Measurements from ENCODE around the gene ANO10. TPM values are rescaled to one million over a fixed set of nuclear protein-coding genes. Genes with fewer than 3 reads are reported as not detected.
A peak's percentile ranks its signal among the peaks of the same experiment; 100 is the strongest.

Gene ANO10
- total RNA-seq, 3 donors from 2014 or later, result 27.4 to 31.8 (median 28.5) TPM

GRCh38 chr3:43620831-43621655 is 768 bp downstream of the ANO10 start:
- peak; percentile 30 to 60 for DNase-seq (ENCODE audit: low spot score in 2 of 2)
- Histone ChIP-seq H3K36me3 (no peaks in the 10 kb centered on the region), H3K27ac (peak overlapping the region; percentile 80 to 90), H3K4me1 (no peaks in the 10 kb centered on the region), H3K9me3 (no peaks in the 10 kb centered on the region), H3K4me3 (peak overlapping the region; percentile 69 to 75 (median 73)), H3K27me3 (no peaks in the 10 kb centered on the region)
- TF ChIP-seq POLR2A (IDR thresholded peaks at IDR 0.05) (no peak), POLR2AphosphoS5 (IDR thresholded peaks at IDR 0.05) (no peak)
- TF ChIP-seq, protein P1, sequence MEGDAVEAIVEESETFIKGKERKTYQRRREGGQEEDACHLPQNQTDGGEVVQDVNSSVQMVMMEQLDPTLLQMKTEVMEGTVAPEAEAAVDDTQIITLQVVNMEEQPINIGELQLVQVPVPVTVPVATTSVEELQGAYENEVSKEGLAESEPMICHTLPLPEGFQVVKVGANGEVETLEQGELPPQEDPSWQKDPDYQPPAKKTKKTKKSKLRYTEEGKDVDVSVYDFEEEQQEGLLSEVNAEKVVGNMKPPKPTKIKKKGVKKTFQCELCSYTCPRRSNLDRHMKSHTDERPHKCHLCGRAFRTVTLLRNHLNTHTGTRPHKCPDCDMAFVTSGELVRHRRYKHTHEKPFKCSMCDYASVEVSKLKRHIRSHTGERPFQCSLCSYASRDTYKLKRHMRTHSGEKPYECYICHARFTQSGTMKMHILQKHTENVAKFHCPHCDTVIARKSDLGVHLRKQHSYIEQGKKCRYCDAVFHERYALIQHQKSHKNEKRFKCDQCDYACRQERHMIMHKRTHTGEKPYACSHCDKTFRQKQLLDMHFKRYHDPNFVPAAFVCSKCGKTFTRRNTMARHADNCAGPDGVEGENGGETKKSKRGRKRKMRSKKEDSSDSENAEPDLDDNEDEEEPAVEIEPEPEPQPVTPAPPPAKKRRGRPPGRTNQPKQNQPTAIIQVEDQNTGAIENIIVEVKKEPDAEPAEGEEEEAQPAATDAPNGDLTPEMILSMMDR (IDR thresholded peaks at IDR 0.05), result no peak
- intact Hi-C loops (cut with DNase I; ENCODE audit: low total_unique reads), result no loop called here

DNA sequence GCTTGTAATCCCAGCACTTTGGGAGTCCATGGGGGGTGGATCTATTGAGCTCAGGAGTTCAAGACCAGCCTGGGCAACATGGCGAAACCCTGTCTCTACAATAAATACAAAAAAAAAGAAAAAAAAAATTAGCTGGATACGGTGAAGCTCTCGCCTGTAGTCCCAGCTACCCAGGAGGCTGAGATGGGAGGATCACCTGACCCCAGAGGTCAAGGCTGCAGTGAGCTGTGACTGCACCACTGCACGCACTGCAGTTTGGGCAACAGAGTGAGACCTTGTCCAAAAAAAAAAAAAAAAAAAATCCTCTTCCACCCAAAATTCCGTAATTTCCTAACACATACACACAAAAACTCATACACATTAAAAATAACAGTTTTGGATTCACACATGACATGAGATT is 2.2 kb downstream of the ANO10 start:
- DNase-seq (ENCODE audit: low spot score in 2 of 2), result no peak
- TF ChIP-seq, protein P1 (IDR thresholded peaks at IDR 0.05), result no peak
- TF ChIP-seq POLR2AphosphoS5 (IDR thresholded peaks at IDR 0.05) (no peak), POLR2A (IDR thresholded peaks at IDR 0.05) (no peak)
- no peak overlapping the region for H3K27ac ChIP-seq
- H3K36me3 ChIP-seq, result no peaks in the 10 kb centered on the region
- H3K4me3 ChIP-seq, result no peak overlapping the region
- intact Hi-C loops (cut with DNase I; ENCODE audit: low total_unique reads), result no loop called here
- no peaks in the 10 kb centered on the region for H3K4me1 ChIP-seq
- H3K9me3 ChIP-seq, result no peaks in the 10 kb centered on the region
- H3K27me3 ChIP-seq, result no peaks in the 10 kb centered on the region

GRCh38 chr3:43618142-43618541 is 3.7 kb downstream of the ANO10 start:
- Histone ChIP-seq H3K27me3 (no peaks in the 10 kb centered on the region), H3K4me1 (no peaks in the 10 kb centered on the region), H3K27ac (no peak overlapping the region), H3K4me3 (no peak overlapping the region), H3K36me3 (no peaks in the 10 kb centered on the region), H3K9me3 (no peaks in the 10 kb centered on the region)
- DNase-seq (ENCODE audit: low spot score in 2 of 2), result no peak
- intact Hi-C loops (cut with DNase I; ENCODE audit: low total_unique reads), result no loop called here
- TF ChIP-seq, protein P1 (IDR thresholded peaks at IDR 0.05), result no peak
- TF ChIP-seq POLR2A (IDR thresholded peaks at IDR 0.05) (no peak), POLR2AphosphoS5 (IDR thresholded peaks at IDR 0.05) (no peak)

DNA sequence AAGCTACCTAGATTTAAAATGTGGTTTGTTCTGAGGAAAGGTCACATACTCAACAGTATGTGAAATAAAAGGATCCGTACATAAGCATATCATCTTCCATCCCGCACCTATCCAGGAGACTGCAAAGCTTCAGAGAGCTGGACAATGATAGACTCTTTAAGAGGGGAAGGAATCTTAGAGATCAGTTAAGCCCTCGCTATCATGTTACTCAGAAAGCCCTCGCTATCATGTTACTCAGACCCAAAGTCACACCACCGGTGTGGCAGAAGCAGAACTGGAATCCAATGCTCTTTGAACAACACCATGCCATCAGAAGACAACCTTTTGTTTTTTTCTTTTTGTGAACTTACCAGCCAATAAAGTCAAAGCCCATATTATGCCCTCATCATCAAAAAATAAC is 5.8 kb downstream of the ANO10 start:
- no peak for DNase-seq (ENCODE audit: low spot score in 2 of 2)
- Histone ChIP-seq H3K4me1 (no peaks in the 10 kb centered on the region), H3K27me3 (no peaks in the 10 kb centered on the region), H3K36me3 (no peaks in the 10 kb centered on the region), H3K9me3 (no peaks in the 10 kb centered on the region), H3K27ac (no peak overlapping the region), H3K4me3 (no peak overlapping the region)
- no peak for TF ChIP-seq POLR2AphosphoS5 (IDR thresholded peaks at IDR 0.05)
- TF ChIP-seq, protein P1 (IDR thresholded peaks at IDR 0.05), result no peak
- intact Hi-C loops (cut with DNase I; ENCODE audit: low total_unique reads), result no loop called here

DNA sequence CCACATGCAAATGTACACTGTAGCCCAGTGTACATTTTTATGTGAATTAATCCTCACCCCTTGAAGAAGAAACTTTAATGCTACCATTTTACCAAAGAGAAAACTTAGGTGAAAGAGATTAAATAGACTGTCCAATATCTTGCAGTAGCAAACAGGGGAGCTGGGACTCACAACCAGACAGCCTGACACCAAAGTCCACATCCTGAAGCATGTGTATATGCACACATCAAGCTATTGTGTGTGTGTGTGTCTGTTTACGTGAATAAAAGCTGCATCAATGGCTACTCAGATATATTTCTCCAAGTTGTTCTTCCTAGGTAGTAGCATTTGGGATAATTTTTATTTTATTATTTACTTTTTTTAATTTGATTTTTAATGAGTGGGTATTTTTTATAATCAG is 6.7 kb downstream of the ANO10 start:
- Histone ChIP-seq H3K27ac (no peak overlapping the region), H3K27me3 (no peaks in the 10 kb centered on the region), H3K9me3 (no peaks in the 10 kb centered on the region), H3K4me1 (no peaks in the 10 kb centered on the region), H3K4me3 (no peak overlapping the region), H3K36me3 (no peaks in the 10 kb centered on the region)
- TF ChIP-seq POLR2AphosphoS5 (IDR thresholded peaks at IDR 0.05), result no peak
- TF ChIP-seq, protein P1 (IDR thresholded peaks at IDR 0.05), result no peak
- no peak for TF ChIP-seq POLR2A (IDR thresholded peaks at IDR 0.05)
- intact Hi-C loops (cut with DNase I; ENCODE audit: low total_unique reads), result no loop called here
- DNase-seq (ENCODE audit: low spot score in 2 of 2), result no peak
